ENCODE data around the gene CHRND.
"Not testable (repeated sequence)": the region's sequence is repeated elsewhere in the genome, so short reads cannot be mapped to it uniquely, and the experiment has no call there.

Gene CHRND

DNA sequence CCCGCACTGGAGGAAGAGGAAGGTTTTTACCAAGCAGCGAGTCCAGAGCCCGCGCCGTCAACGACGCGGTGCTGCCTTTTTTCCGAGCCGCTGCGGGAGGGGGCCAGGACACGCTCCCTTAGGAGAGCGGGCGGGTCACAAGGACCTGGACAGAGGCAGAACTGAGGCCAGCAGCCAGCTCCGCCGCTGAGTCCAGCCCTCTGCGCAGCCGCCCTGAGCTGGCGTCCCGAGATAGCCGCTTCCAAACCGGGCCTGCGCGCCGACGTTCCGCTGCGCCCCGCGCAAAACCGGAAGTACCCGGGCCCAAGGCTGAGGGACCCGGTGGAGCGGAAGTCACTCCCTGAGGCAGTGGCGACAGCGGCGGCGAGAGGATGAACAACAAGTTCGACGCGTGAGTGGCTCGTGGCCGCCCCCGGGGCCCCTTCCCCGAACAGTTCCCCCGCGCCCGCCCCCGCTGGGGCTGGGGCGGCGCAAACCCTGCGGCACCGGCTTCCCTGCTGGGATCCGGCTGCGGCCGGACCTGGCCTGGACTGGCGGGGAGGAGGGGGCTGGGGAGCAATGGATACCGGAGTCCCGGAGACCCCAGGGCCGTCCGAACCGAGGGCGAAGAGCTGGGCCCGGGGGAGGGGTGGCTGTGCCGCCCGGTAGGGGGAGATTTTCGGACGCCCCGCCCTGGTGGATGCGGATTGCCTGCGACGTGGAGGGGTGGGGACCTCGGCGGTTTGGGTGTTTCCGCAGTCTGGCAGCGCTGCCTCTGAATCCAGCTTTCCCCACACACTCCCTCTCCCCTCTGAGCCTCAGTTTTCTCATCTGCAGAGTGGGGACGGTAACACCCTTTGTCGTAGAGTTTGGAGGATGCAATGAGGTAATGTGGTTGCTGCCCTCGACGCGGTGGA is 24.6 kb downstream of the CHRND start, which contains the start of the genes EIF4E2 and TIGD1:
Gene EIF4E2 (plus strand): TSS at position 336 of the 896 bp plus-strand sequence. CDS start 36 bp downstream, at position 372.
Gene TIGD1 (minus strand): TSS at position 204 of the 896 bp plus-strand sequence. CDS start 675 bp downstream, outside the sequence.
- intact Hi-C loops (cut with DNase I): no loop called here

DNA sequence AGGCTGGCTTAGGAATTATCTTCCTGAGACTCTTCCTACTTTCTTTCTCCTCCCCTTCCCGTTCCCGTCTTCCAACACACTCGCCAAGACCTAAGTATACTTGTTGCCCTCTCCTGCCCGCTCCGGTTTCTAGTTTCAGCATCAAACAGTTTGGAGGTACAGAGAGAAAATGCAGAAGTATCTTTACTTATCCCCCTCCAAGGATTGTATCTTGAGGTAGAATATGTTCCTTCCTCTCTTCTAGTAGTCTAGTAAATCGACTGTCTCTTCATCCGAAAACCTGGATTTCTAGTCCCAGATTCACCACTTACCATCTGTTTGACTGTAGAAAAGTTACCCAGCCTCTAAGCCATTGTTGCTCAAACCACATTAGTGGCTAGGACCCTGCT is 25.3 kb downstream of the CHRND start:
- no peak for DNase-seq
- intact Hi-C loops (cut with DNase I): no loop called here

More for the DNA sequence above, 24.6 kb downstream of the CHRND start, which contains the start of the genes EIF4E2 and TIGD1:
- peak; percentile 86 to 98 (median 95) for DNase-seq

DNA sequence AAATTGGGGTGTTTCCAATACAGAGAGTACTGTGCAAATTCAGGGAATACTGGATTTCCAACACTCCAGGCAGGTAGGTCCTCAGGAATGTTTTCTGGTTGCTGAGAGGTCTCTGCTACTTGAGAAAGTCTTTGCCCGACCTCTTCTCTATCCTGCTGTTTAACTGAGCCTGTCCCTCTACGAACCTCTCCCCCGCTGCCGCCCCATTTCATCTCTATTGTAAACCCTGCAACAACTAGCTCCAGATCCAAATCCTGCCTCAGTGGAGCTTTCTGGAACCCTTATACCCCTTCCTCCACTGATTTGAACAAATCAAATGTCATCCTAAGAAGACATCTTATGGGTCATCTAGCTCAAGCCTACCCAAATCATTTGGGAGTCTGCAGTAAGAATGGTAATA is 25.8 kb downstream of the CHRND start:
- no peak for DNase-seq
- intact Hi-C loops (cut with DNase I): no loop called here

- intact Hi-C loops (cut with DNase I): no loop called here
- DNase-seq: no peak
Measured at GRCh38 chr2:232556426-232556825, 30.5 kb downstream of the CHRND start.

- DNase-seq: no peak
- intact Hi-C loops (cut with DNase I): no loop called here
Measured at GRCh38 chr2:232562515-232563151, 36.7 kb downstream of the CHRND start.

DNA sequence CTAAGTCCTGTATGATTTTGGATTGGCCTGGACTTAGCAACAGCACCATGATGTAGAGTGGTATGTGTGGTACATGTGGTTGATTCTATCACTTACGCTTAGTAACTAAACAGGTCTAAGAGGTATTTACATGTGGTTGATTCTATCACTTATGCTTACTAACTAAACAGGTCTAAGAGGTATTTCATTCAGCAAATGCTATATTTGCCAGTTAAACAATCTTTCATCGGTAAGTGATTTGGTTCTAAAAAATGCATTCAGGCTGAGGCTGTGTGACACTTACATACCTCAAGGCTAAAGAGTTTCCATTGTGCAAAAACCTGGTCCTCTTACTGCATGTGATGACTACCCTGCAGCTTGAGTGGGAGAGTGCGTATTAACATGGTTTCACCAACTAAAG is 37.6 kb downstream of the CHRND start:
- DNase-seq: no peak
- intact Hi-C loops (cut with DNase I): no loop called here

DNA sequence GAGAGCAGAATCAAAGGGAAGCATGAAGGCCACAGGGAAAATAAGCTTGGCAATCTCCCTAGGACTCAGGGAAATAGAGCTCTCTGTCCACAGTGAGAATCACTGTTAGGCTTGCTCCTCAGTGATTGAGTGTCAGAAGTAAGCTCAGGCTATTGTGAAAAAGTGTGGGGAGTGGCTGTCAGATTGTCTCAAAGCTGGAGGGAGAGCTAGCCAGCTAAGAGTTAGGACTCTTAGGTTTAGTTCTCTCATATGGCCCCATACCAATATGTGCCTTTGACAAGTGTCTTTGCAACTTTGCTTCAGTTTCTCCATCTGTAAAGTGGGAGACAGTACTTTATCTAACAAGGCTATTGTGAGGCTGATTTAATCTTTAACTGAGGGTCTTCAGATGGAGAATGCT is 41.8 kb downstream of the CHRND start:
- DNase-seq: no peak
- intact Hi-C loops (cut with DNase I): no loop called here

GRCh38 chr2:232568161-232568560 is 42.2 kb downstream of the CHRND start:
- intact Hi-C loops (cut with DNase I): no loop called here
- no peak for DNase-seq

DNA sequence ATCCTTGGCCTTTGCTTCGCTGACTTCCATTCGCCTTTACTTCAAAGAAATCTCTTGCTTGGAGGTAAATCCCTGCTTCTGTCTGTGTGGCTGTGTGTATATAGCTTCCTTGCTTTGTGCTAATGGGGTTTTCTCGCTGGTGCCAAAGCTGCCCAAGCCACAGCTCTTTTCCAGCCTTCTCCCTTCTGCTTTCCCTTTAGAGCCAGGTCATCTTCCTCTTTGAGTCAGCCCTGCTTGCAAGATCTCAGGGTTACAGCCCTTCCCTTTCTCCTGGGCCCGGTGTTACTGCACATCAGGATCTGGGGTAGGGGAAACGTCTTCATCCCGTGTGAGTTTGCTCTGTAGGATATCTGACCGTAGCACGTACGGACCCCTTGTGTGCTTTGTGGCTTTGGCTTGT is 43.6 kb downstream of the CHRND start:
- DNase-seq: no peak
- intact Hi-C loops (cut with DNase I): no loop called here

DNA sequence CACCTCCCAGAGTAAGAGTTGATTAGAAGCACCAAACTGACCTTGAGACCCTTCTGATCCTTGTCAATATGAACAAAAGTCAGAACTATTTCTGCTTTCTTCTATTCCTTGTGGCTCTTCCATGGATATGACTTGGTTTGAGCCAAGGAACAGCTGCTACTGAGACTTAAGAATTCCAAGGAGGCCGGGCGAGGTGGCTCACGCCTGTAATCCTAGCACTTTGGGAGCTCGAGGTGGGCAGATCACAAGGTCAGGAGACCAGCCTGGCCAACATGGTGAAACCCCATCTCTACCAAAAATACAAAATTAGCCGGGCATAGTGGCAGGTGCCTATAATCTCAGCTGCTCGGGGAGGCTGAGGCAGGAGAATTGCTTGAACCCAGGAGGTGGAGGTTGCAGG is 44.5 kb downstream of the CHRND start:
- intact Hi-C loops (cut with DNase I); DNase-seq: not testable (repeated sequence)

GRCh38 chr2:232571026-232571474 is 45.1 kb downstream of the CHRND start:
- intact Hi-C loops (cut with DNase I): no loop called here
- no peak for DNase-seq

DNA sequence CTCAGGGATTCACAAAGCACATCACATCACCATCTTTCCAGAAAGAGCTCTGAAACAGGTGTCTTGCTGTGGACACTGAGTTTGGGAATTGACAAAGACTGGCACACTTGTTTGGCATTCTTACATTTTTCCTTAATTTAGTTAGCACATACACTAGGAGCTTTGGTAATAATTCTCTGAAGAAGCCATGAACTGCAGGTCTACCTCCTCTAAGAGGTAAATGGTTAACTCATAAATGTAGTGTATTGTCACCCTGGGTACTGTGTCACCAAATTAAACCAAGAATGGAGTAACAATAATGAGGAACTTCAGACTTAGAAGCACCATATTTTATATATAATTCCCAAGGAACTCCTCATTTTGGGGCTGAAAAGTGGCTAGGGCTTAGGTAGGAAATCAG is 47.1 kb downstream of the CHRND start:
- intact Hi-C loops (cut with DNase I): no loop called here
- DNase-seq: no peak

GRCh38 chr2:232573771-232574435 is 47.9 kb downstream of the CHRND start:
- intact Hi-C loops (cut with DNase I): no loop called here
- peak in 7 of 42 donors; percentile 17 to 42 (median 34) for DNase-seq

DNA sequence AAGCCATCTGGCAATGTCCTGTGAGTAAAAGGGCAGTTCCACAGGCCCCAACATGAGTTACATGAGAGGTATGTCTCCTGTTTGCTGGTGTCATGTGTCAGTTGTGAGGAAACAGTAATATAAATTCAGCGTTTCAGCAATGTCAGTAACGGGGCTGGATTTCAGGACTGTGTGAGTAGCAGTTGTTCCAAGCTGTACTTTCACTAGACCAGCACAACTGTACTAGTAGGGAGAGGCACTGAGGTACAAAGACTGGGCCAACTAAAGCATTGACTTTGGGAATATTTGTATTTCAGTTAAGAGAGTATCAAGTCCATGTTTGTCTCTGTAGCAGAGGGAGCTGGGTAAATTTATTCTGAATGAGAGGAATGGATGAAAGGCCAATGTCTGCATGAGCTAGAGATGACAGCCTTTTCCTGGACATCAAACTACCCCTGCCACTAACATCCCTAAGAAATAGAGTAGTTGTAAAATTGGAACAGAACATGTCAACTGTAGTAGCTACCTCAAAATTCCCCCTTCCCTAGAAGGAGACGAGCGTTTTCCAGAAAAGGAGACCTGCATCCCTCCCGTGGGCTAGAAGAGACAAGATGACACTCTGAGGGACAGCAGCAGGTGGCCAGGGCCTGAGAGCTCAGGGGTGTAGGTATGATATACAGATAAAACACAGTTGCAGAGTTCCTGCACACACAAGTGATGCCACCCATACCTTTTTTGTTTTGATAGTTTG is 48.9 kb downstream of the CHRND start:
- intact Hi-C loops (cut with DNase I): no loop called here
- DNase-seq: no peak

GRCh38 chr2:232575404-232575746 is 49.4 kb downstream of the CHRND start:
- no peak for DNase-seq
- intact Hi-C loops (cut with DNase I): no loop called here

- intact Hi-C loops (cut with DNase I): no loop called here
- DNase-seq: no peak
Measured at GRCh38 chr2:232576995-232577394, 51.0 kb downstream of the CHRND start.

- DNase-seq: no peak
- intact Hi-C loops (cut with DNase I): no loop called here
Measured at GRCh38 chr2:232577841-232578240, 51.9 kb downstream of the CHRND start.

DNA sequence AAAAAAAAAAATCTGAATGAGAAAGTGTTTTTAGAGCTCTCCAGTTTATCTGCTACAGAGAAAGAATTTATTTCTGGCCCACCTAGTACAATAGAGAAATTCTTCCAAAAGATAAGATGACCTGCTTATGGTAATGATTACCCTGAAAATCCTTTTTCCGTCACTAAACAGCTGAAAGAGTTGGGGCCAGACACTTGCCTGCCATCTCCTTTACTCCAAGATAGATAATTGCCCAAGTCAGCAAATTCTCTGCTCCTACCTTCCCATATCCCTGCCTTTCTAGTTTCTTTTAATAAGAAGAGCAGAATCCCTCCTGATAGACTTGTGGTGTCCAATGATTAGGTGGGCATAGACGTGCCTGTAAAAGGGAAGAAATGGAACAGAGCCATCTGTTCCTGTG is 52.7 kb downstream of the CHRND start:
- intact Hi-C loops (cut with DNase I): no loop called here

GRCh38 chr2:232580648-232580981 is 54.7 kb downstream of the CHRND start:
- DNase-seq: no peak
- intact Hi-C loops (cut with DNase I): no loop called here

More for the DNA sequence above, 52.7 kb downstream of the CHRND start:
- DNase-seq: no peak
